ES-I3 (cell line): ENCODE measurements around the gene TFAP2B.

Source experiments
- H3K36me3 ChIP-seq: 2 replicates; pipeline ENCODE4 v1.6.1; 2013; ENCODE audit warnings: mild to moderate bottlenecking, low read length, control low read depth, moderate library complexity; ENCODE audit not compliant: insufficient read depth
- H3K4me1 ChIP-seq: 2 replicates; pipeline ENCODE4 v1.6.1; 2013; ENCODE audit warnings: mild to moderate bottlenecking, control low read depth, low read length; ENCODE audit not compliant: insufficient read depth
- H3K9ac ChIP-seq: 2 replicates; pipeline ENCODE4 v1.6.1; 2013; ENCODE audit warnings: low read depth, mild to moderate bottlenecking, low read length, moderate library complexity
- H3K9me3 ChIP-seq: 2 replicates; pipeline ENCODE4 v1.6.1; 2013; ENCODE audit warnings: mild to moderate bottlenecking, low read length, moderate library complexity; ENCODE audit not compliant: control insufficient read depth, insufficient read depth

TFAP2B gene

GRCh38 chr6:50848989-50849795 lies 30.5 kb downstream of the TFAP2B start:
- peaks cover 22% of the 10 kb centered on the region for H3K4me1 ChIP-seq
- H3K9ac ChIP-seq: peak overlapping the region; percentile 55; the same call in 1 of the 2 replicates
- no peaks in the 10 kb centered on the region for H3K9me3 ChIP-seq
- H3K36me3 ChIP-seq: no peaks in the 10 kb centered on the region

GRCh38 chr6:50849796-50850180 lies 31.1 kb downstream of the TFAP2B start:
- no peaks in the 10 kb centered on the region for H3K9me3 ChIP-seq
- peaks cover 22% of the 10 kb centered on the region for H3K4me1 ChIP-seq
- H3K36me3 ChIP-seq: no peaks in the 10 kb centered on the region
- H3K9ac ChIP-seq: peak overlapping the region; percentile 55; the same call in 1 of the 2 replicates

- no peaks in the 10 kb centered on the region for H3K9me3 ChIP-seq
- peaks cover 19% of the 10 kb centered on the region for H3K4me1 ChIP-seq
- peak overlapping the region; percentile 55; the same call in 1 of the 2 replicates for H3K9ac ChIP-seq
- H3K36me3 ChIP-seq: no peaks in the 10 kb centered on the region
Observed at GRCh38 chr6:50850223-50851048, 31.8 kb downstream of the TFAP2B start.

- no peaks in the 10 kb centered on the region for H3K36me3 ChIP-seq
- H3K9me3 ChIP-seq: no peaks in the 10 kb centered on the region
- H3K4me1 ChIP-seq: peaks cover 19% of the 10 kb centered on the region
- peak overlapping the region; percentile 55; the same call in 1 of the 2 replicates for H3K9ac ChIP-seq
Observed at GRCh38 chr6:50851049-50851845, 32.6 kb downstream of the TFAP2B start.

- Histone ChIP-seq H3K36me3 (no peaks in the 10 kb centered on the region), H3K9ac (no peak overlapping the region), H3K4me1 (peaks cover 12% of the 10 kb centered on the region), H3K9me3 (no peaks in the 10 kb centered on the region)
Observed at GRCh38 chr6:50853939-50854338, 35.3 kb downstream of the TFAP2B start.

- no peaks in the 10 kb centered on the region for H3K9me3 ChIP-seq
Observed at GRCh38 chr6:50861692-50862091, 43.0 kb downstream of the TFAP2B start.

GRCh38 chr6:50862176-50862575 lies 43.5 kb downstream of the TFAP2B start:
- H3K9ac ChIP-seq: no peak overlapping the region
- no peaks in the 10 kb centered on the region for H3K36me3 ChIP-seq
- H3K4me1 ChIP-seq: peaks cover 8% of the 10 kb centered on the region; the same call in 1 of the 2 replicates
- no peaks in the 10 kb centered on the region for H3K9me3 ChIP-seq

More at GRCh38 chr6:50861692-50862091, 43.0 kb downstream of the TFAP2B start:
- H3K4me1 ChIP-seq: peaks cover 8% of the 10 kb centered on the region; the same call in 1 of the 2 replicates
- H3K9ac ChIP-seq: no peak overlapping the region
- H3K36me3 ChIP-seq: no peaks in the 10 kb centered on the region

- peaks cover 12% of the 10 kb centered on the region; the same call in 1 of the 2 replicates for H3K4me1 ChIP-seq
- H3K36me3 ChIP-seq: no peaks in the 10 kb centered on the region
- no peaks in the 10 kb centered on the region for H3K9me3 ChIP-seq
- no peak overlapping the region for H3K9ac ChIP-seq
Observed at GRCh38 chr6:50864601-50865000, 45.9 kb downstream of the TFAP2B start.

GRCh38 chr6:50868466-50868865 lies 49.8 kb downstream of the TFAP2B start:
- H3K4me1 ChIP-seq: peaks cover 12% of the 10 kb centered on the region; the same call in 1 of the 2 replicates
- no peaks in the 10 kb centered on the region for H3K9me3 ChIP-seq

GRCh38 chr6:50873167-50873566 lies 54.5 kb downstream of the TFAP2B start:
- H3K4me1 ChIP-seq: peaks cover 4% of the 10 kb centered on the region; the same call in 1 of the 2 replicates
- H3K9ac ChIP-seq: no peak overlapping the region
- no peaks in the 10 kb centered on the region for H3K9me3 ChIP-seq
- H3K36me3 ChIP-seq: no peaks in the 10 kb centered on the region

More at GRCh38 chr6:50868466-50868865, 49.8 kb downstream of the TFAP2B start:
- Histone ChIP-seq H3K9ac (no peak overlapping the region), H3K36me3 (no peaks in the 10 kb centered on the region)

GRCh38 chr6:50884364-50884763 lies 65.7 kb downstream of the TFAP2B start:
- no peak overlapping the region for H3K9ac ChIP-seq
- H3K4me1 ChIP-seq: no peaks in the 10 kb centered on the region
- H3K36me3 ChIP-seq: no peaks in the 10 kb centered on the region
- no peaks in the 10 kb centered on the region for H3K9me3 ChIP-seq

- Histone ChIP-seq H3K36me3 (no peaks in the 10 kb centered on the region), H3K4me1 (no peaks in the 10 kb centered on the region), H3K9ac (no peak overlapping the region), H3K9me3 (no peaks in the 10 kb centered on the region)
Observed at GRCh38 chr6:50887112-50887511, 68.4 kb downstream of the TFAP2B start.

- H3K4me1 ChIP-seq: no peaks in the 10 kb centered on the region
- no peaks in the 10 kb centered on the region for H3K9me3 ChIP-seq
- no peaks in the 10 kb centered on the region for H3K36me3 ChIP-seq
- H3K9ac ChIP-seq: no peak overlapping the region
Observed at GRCh38 chr6:50889497-50889896, 70.8 kb downstream of the TFAP2B start.

- Histone ChIP-seq H3K4me1 (no peaks in the 10 kb centered on the region), H3K9ac (no peak overlapping the region), H3K9me3 (no peaks in the 10 kb centered on the region), H3K36me3 (no peaks in the 10 kb centered on the region)
Observed at GRCh38 chr6:50889935-50890334, 71.3 kb downstream of the TFAP2B start.
